Measurements from ENCODE around the gene PCNX2.

Gene PCNX2, protein sequence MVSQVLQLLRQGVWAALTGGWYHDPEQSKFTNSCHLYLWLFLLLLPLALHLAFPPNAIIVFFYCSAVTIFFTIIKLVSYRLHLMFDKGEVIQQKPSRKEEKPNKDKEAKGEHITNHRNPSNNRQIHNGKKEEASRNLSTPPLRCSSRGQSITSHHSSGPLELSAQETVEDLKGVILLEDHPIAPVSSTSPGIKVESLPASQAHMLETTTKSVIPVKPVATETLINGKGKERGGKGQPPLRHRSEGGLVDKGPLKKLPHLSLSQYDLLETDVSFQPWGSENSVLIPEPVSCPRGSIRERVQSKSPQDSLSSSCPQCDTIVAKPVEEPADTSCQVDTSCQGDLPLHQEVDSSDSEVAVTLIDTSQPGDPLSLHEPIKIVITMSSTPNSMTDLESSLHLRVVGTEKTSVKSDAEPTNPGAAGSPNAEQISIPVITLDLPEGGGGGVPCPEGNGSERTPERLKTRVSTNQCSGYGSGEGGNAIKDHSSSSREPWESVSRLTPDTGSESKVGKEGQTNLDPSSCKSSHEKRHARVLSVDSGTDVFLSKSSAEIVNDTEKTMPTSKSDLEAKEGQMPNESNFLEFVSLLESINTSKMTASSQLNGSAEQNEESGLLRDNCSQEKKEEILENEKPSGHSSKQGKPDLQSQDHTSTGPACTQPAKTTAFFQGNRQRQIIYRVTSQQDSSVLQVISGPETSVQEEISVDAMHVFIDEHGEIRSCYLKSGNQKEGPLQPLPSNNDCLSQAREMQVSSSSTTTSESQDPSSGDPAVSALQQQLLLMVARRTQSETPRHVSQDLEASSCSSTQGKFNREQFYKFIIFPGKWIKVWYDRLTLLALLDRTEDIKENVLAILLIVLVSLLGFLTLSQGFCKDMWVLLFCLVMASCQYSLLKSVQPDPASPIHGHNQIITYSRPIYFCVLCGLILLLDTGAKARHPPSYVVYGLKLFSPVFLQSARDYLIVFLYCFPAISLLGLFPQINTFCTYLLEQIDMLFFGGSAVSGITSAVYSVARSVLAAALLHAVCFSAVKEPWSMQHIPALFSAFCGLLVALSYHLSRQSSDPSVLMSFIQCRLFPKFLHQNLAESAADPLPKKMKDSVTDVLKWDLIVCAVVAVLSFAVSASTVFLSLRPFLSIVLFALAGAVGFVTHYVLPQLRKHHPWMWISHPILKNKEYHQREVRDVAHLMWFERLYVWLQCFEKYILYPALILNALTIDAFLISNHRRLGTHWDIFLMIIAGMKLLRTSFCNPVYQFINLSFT (N-terminal part only)

GRCh38 chr1:233295237-233295974, at the start of gene PCNX2:
PCNX2 (minus strand) TSS chr1:233295725; CDS start chr1:233295478, 247 bp downstream.
- H3K27me3 ChIP-seq (replicated peaks): no peaks in the 10 kb centered on the region
- peak within 1 kb of the TSS; percentile 3 for H3K27ac ChIP-seq
- TF ChIP-seq CTCF (IDR thresholded peaks at IDR 0.05; ENCODE audit: low read depth, low read length, missing control alignments): no peak
- in situ Hi-C loops (cut with HindIII; ENCODE audit: low pct_ligation_motif_present, low sequenced_read_pairs): no loop called here
- H3K4me3 ChIP-seq (ENCODE audit: low read depth, low read length): peak within 1 kb of the TSS; percentile 85
- H3K36me3 ChIP-seq (replicated peaks): no peaks in the 10 kb centered on the region
- peak; percentile 31 for DNase-seq

DNA sequence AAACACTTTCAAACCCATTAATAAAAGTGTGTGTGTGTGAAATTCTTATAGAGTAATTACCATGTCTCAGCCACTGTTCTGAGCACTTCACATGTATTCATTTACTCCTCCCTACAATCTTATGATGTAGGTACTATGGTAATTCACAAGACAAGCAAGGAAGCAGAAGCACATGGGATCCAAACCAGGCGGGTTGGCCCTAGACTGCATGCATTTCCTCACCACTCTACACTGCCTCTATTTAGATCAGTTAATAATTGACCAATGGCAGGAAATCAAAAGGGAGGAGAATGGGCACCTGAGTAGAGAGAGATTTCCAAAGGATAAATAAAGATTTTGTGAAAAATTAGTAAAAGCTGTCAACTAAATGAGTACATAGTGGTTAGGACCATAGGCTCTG, 47.7 kb upstream of the PCNX2 start:
- TF ChIP-seq CTCF (IDR thresholded peaks at IDR 0.05; ENCODE audit: low read depth, low read length, missing control alignments): no peak
- no peaks in the 10 kb centered on the region for H3K36me3 ChIP-seq (replicated peaks)
- no peak overlapping the region for H3K27ac ChIP-seq
- in situ Hi-C loops (cut with HindIII; ENCODE audit: low pct_ligation_motif_present, low sequenced_read_pairs): no loop called here
- no peak overlapping the region for H3K4me3 ChIP-seq (ENCODE audit: low read depth, low read length)
- no peaks in the 10 kb centered on the region for H3K27me3 ChIP-seq (replicated peaks)
- DNase-seq: no peak

- Histone ChIP-seq H3K27me3 (replicated peaks) (no peaks in the 10 kb centered on the region), H3K4me3 (ENCODE audit: low read depth, low read length) (no peak overlapping the region), H3K27ac (no peak overlapping the region), H3K36me3 (replicated peaks) (no peaks in the 10 kb centered on the region)
- in situ Hi-C loops (cut with HindIII; ENCODE audit: low pct_ligation_motif_present, low sequenced_read_pairs): no loop called here
- DNase-seq: no peak
- no peak for TF ChIP-seq CTCF (IDR thresholded peaks at IDR 0.05; ENCODE audit: low read depth, low read length, missing control alignments)
These were observed 46.6 kb upstream of the PCNX2 start for GRCh38 chr1:233342086-233342485.

DNA sequence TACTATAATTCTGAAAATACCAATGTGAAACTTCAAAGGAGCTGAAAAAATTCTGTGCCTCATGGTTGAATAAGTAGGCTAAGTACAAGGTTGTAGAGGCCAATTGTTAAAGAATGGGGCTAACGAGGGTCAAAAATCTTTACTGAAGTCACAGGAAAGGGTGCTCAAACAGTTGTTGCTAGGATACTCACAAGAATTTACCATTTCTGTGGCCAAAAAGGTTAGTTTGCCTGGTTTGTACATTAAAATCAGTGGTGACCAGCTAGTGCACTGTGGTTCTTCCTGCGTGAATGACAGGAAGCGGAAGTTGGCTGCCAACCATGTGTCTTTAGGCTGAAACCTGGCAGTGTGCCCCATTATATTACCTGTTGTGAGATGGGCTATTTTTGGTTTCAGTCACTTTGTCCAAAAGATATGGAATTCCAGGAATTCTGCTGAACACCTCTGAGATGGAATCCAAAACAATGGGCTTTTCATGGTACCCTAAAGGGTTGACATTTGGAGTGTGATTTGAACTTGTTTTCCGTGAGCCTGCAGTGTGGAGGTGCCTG, 45.5 kb upstream of the PCNX2 start:
- no peak overlapping the region for H3K4me3 ChIP-seq (ENCODE audit: low read depth, low read length)
- no peaks in the 10 kb centered on the region for H3K36me3 ChIP-seq (replicated peaks)
- H3K27ac ChIP-seq: no peak overlapping the region
- TF ChIP-seq CTCF (IDR thresholded peaks at IDR 0.05; ENCODE audit: low read depth, low read length, missing control alignments): no peak
- DNase-seq: no peak
- in situ Hi-C loops (cut with HindIII; ENCODE audit: low pct_ligation_motif_present, low sequenced_read_pairs): no loop called here
- no peaks in the 10 kb centered on the region for H3K27me3 ChIP-seq (replicated peaks)

DNA sequence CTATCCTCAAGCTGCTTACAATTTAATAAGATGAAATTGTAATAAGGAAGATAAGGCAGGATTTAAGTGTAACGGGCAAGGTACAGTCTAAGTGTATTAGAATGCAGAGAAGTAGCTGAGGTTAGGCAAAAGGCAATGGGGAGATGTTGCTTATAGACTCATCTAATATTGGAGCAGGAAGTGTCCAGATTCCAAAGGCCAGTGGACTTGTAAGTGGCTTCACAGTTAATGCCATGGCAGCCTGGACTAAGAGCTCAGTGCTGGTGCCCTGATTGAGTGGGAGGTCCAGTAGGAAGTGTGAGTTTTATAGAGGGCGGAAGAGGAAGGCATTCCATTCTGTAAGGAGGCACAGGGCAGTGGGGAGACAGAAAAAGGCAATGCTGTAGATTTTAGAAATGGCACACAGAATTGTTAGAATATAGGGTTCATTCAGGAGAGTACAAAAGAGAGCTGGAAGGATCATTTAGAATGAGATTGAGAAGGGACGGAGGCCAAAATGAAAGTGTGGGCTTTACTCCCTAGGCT, 44.6 kb upstream of the PCNX2 start:
- no peak for TF ChIP-seq CTCF (IDR thresholded peaks at IDR 0.05; ENCODE audit: low read depth, low read length, missing control alignments)
- no peak for DNase-seq
- no peak overlapping the region for H3K27ac ChIP-seq
- in situ Hi-C loops (cut with HindIII; ENCODE audit: low pct_ligation_motif_present, low sequenced_read_pairs): no loop called here
- no peak overlapping the region for H3K4me3 ChIP-seq (ENCODE audit: low read depth, low read length)
- H3K27me3 ChIP-seq (replicated peaks): no peaks in the 10 kb centered on the region
- H3K36me3 ChIP-seq (replicated peaks): no peaks in the 10 kb centered on the region
